WTC11 (cell line): ENCODE measurements around the gene SCYGR3. TPM values are rescaled to one million over a fixed set of nuclear protein-coding genes. Genes with fewer than 3 reads are reported as not detected.

Experiments
- ATAC-seq: fragments of 200-7000 bp; cut with Tn5 transposase; 2 replicates; pipeline ENCODE4 v1.10.0; 2021; ENCODE audit warnings: mild to moderate bottlenecking, moderate library complexity
- CTCF ChIA-PET: fragments of 300-600 bp; sonication (Branson Sonifier 250); formaldehyde crosslinking; loops from one replicate; lab custom pipeline; 2021; ENCODE audit warnings: antibody characterized with exemption; lab: Charles Lee
- POLR2A ChIA-PET: fragments of 350-600 bp; sonication (Branson Sonifier 250); formaldehyde crosslinking; loops from one replicate; lab custom pipeline; 2021; ENCODE audit warnings: antibody characterized with exemption; lab: Charles Lee
- DNase-seq: peaks from one replicate; pipeline ENCODE4 v3.0.0; 2021; ENCODE audit warnings: low spot score
- H3K27ac Mint-ChIP-seq: 2 replicates; pipeline ENCODE4 v1.8.0; 2021; ENCODE audit warnings: mixed read lengths
- H3K27me3 Mint-ChIP-seq: 2 replicates; pipeline ENCODE4 v1.8.0; 2021; ENCODE audit warnings: low read depth, mild to moderate bottlenecking, moderate library complexity, mixed read lengths
- H3K36me3 Mint-ChIP-seq: 2 replicates; pipeline ENCODE4 v1.8.0; 2021; ENCODE audit warnings: mixed read lengths
- H3K4me1 Mint-ChIP-seq: 2 replicates; pipeline ENCODE4 v1.8.0; 2022; ENCODE audit warnings: mixed read lengths
- H3K4me3 Mint-ChIP-seq: 2 replicates; pipeline ENCODE4 v1.8.0; 2021; ENCODE audit warnings: mild to moderate bottlenecking, moderate library complexity, mixed read lengths
- H3K9me3 Mint-ChIP-seq: 2 replicates; pipeline ENCODE4 v1.8.0; 2021; ENCODE audit warnings: mixed read lengths
- ATF1 ChIP-seq: sonication (generic); formaldehyde crosslinking; IDR thresholded peaks from 2 replicates; pipeline ENCODE4 v1.8.1; 2023; ENCODE audit warnings: mild to moderate bottlenecking, moderate library complexity, missing genetic modification reagents
- ETV6 ChIP-seq: sonication (generic); formaldehyde crosslinking; IDR thresholded peaks from 2 replicates; pipeline ENCODE4 v1.8.1; 2022; ENCODE audit warnings: mild to moderate bottlenecking, missing genetic modification reagents
- KAT7 ChIP-seq: sonication (generic); formaldehyde crosslinking; IDR thresholded peaks from 2 replicates; pipeline ENCODE4 v1.8.1; 2023; ENCODE audit warnings: missing genetic modification reagents, mild to moderate bottlenecking, borderline replicate concordance
- NFYB ChIP-seq: sonication (generic); formaldehyde crosslinking; conservative IDR thresholded peaks from 2 replicates; pipeline ENCODE4 v1.8.0; 2022; ENCODE audit warnings: low read depth, missing genetic modification reagents
- NR1H2 ChIP-seq: sonication (generic); formaldehyde crosslinking; IDR thresholded peaks from 2 replicates; pipeline ENCODE4 v1.9.0; 2021; ENCODE audit warnings: mild to moderate bottlenecking, moderate library complexity, missing genetic modification reagents
- RELA ChIP-seq: sonication (generic); formaldehyde crosslinking; IDR thresholded peaks from 2 replicates; pipeline ENCODE4 v1.8.1; 2022; ENCODE audit warnings: missing genetic modification reagents, mild to moderate bottlenecking, borderline replicate concordance
- RORB ChIP-seq: fragments of 250-450 bp; sonication (Bioruptor Pico); IDR thresholded peaks from 2 replicates; pipeline ENCODE4 v1.9.0; 2021; ENCODE audit warnings: mild to moderate bottlenecking
- ZNF138 ChIP-seq: sonication (generic); formaldehyde crosslinking; conservative IDR thresholded peaks from 2 replicates; pipeline ENCODE4 v1.8.1; 2022; ENCODE audit warnings: mild to moderate bottlenecking, moderate library complexity, missing genetic modification reagents
- ZNF232 ChIP-seq: sonication (generic); formaldehyde crosslinking; IDR thresholded peaks from 2 replicates; pipeline ENCODE4 v1.8.0; 2022; ENCODE audit warnings: mild to moderate bottlenecking, missing genetic modification reagents
- total RNA-seq: library from RNA; stranded (reverse); gene quantifications from 3 replicates; pipeline ENCODE4 v1.2.3, GENCODE V29; 2021
- TF ChIP-seq, protein P1 (sequence below): sonication (generic); formaldehyde crosslinking; IDR thresholded peaks from 2 replicates; pipeline ENCODE4 v1.8.0; 2023; ENCODE audit warnings: missing genetic modification reagents, mild to moderate bottlenecking, borderline replicate concordance
- TF ChIP-seq, protein P2 (sequence below): sonication (generic); formaldehyde crosslinking; IDR thresholded peaks from 2 replicates; pipeline ENCODE4 v1.8.1; 2023; ENCODE audit warnings: mild to moderate bottlenecking, missing genetic modification reagents, borderline replicate concordance
- TF ChIP-seq, protein P3 (sequence below): sonication (generic); formaldehyde crosslinking; IDR thresholded peaks from 2 replicates; pipeline ENCODE4 v1.8.0; 2022; ENCODE audit warnings: mild to moderate bottlenecking, missing genetic modification reagents
- TF ChIP-seq, protein P4 (sequence below): sonication (generic); formaldehyde crosslinking; IDR thresholded peaks from 2 replicates; pipeline ENCODE4 v1.8.0; 2023; ENCODE audit warnings: mild to moderate bottlenecking, missing genetic modification reagents
- TF ChIP-seq, protein P5 (sequence below): sonication (generic); formaldehyde crosslinking; IDR thresholded peaks from 2 replicates; pipeline ENCODE4 v1.8.0; 2022; ENCODE audit warnings: mild to moderate bottlenecking, missing genetic modification reagents
- TF ChIP-seq, protein P6 (sequence below): sonication (generic); formaldehyde crosslinking; IDR thresholded peaks from 2 replicates; pipeline ENCODE4 v1.8.1; 2023; ENCODE audit warnings: mild to moderate bottlenecking, missing genetic modification reagents
- TF ChIP-seq, protein P7 (sequence below): fragments of 250-450 bp; sonication (Bioruptor Pico); IDR thresholded peaks from 2 replicates; pipeline ENCODE4 v1.9.0; 2021; ENCODE audit warnings: mild to moderate bottlenecking, borderline replicate concordance

SCYGR3 gene
- total RNA-seq, 1 experiment from 2014 or later = not detected

DNA sequence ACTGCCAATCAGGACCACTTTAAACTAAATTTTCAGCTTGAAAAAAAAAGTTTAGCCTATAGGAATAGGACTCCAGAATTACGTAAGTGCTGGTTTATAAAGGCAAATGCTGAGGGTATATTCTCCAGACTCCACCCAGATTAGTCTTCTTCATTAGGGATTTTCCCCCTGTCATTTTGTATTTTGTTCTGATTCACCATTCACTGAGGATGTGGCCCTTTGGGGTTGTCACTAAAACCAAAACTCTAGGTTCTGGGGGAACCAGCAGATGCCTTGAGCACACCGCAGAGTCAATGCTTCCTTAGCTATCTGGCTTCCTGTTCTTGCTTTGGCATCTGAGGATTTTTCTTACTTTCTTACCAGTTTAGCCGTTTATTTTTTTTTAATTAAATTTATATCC lies 13.1 kb upstream of the SCYGR3 start (continued):
- TF ChIP-seq KAT7 (CRISPR knock-in tag) = no peak
- TF ChIP-seq, protein P1, sequence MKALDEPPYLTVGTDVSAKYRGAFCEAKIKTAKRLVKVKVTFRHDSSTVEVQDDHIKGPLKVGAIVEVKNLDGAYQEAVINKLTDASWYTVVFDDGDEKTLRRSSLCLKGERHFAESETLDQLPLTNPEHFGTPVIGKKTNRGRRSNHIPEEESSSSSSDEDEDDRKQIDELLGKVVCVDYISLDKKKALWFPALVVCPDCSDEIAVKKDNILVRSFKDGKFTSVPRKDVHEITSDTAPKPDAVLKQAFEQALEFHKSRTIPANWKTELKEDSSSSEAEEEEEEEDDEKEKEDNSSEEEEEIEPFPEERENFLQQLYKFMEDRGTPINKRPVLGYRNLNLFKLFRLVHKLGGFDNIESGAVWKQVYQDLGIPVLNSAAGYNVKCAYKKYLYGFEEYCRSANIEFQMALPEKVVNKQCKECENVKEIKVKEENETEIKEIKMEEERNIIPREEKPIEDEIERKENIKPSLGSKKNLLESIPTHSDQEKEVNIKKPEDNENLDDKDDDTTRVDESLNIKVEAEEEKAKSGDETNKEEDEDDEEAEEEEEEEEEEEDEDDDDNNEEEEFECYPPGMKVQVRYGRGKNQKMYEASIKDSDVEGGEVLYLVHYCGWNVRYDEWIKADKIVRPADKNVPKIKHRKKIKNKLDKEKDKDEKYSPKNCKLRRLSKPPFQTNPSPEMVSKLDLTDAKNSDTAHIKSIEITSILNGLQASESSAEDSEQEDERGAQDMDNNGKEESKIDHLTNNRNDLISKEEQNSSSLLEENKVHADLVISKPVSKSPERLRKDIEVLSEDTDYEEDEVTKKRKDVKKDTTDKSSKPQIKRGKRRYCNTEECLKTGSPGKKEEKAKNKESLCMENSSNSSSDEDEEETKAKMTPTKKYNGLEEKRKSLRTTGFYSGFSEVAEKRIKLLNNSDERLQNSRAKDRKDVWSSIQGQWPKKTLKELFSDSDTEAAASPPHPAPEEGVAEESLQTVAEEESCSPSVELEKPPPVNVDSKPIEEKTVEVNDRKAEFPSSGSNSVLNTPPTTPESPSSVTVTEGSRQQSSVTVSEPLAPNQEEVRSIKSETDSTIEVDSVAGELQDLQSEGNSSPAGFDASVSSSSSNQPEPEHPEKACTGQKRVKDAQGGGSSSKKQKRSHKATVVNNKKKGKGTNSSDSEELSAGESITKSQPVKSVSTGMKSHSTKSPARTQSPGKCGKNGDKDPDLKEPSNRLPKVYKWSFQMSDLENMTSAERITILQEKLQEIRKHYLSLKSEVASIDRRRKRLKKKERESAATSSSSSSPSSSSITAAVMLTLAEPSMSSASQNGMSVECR = no peak

DNA sequence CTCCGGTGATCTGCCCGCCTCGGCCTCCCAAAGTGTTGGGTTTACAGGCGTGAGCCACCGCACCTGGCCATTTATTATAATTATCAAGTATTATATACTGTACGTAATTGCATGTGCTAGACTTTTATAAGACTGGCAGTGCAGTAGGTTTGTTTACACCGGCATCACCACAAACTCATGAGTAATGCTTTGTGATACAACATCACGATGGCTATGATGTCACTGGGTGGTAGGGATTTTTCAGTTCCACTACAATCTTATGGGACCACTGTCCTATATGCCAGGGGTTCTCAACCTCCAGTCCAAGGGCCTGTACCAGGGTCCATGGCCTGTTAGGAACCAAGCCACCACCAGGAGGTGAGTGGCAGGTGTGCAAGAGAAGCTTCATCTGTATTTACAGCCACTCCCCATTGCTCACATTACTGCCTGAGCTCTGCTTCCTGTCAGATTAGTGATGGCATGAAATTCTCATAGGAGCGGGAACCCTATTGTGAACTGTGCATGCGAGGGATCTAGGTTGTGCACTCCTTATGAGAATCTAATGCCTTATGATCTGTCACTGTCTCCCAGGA lies 12.0 kb upstream of the SCYGR3 start:
- peaks cover 3% of the 10 kb centered on the region for H3K9me3 Mint-ChIP-seq
- no peaks in the 10 kb centered on the region for H3K27me3 Mint-ChIP-seq
- H3K36me3 Mint-ChIP-seq = no peaks in the 10 kb centered on the region

More for the DNA sequence above, 12.0 kb upstream of the SCYGR3 start:
- ChIA-PET CTCF (no interaction called here), POLR2A (interaction anchor here (0.5 kb wide), 1 partner anchor 12 kb away, joined by 9 read pairs; no protein-coding TSS in a partner anchor)
- no peak for ATAC-seq
- no peak overlapping the region for H3K27ac Mint-ChIP-seq
- H3K4me3 Mint-ChIP-seq = no peak overlapping the region
- H3K4me1 Mint-ChIP-seq = no peaks in the 10 kb centered on the region
- TF ChIP-seq, protein P2, sequence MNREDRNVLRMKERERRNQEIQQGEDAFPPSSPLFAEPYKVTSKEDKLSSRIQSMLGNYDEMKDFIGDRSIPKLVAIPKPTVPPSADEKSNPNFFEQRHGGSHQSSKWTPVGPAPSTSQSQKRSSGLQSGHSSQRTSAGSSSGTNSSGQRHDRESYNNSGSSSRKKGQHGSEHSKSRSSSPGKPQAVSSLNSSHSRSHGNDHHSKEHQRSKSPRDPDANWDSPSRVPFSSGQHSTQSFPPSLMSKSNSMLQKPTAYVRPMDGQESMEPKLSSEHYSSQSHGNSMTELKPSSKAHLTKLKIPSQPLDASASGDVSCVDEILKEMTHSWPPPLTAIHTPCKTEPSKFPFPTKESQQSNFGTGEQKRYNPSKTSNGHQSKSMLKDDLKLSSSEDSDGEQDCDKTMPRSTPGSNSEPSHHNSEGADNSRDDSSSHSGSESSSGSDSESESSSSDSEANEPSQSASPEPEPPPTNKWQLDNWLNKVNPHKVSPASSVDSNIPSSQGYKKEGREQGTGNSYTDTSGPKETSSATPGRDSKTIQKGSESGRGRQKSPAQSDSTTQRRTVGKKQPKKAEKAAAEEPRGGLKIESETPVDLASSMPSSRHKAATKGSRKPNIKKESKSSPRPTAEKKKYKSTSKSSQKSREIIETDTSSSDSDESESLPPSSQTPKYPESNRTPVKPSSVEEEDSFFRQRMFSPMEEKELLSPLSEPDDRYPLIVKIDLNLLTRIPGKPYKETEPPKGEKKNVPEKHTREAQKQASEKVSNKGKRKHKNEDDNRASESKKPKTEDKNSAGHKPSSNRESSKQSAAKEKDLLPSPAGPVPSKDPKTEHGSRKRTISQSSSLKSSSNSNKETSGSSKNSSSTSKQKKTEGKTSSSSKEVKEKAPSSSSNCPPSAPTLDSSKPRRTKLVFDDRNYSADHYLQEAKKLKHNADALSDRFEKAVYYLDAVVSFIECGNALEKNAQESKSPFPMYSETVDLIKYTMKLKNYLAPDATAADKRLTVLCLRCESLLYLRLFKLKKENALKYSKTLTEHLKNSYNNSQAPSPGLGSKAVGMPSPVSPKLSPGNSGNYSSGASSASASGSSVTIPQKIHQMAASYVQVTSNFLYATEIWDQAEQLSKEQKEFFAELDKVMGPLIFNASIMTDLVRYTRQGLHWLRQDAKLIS (CRISPR knock-in tag) = no peak
- TF ChIP-seq ETV6 (CRISPR knock-in tag) (no peak), ZNF138 (CRISPR knock-in tag) (no peak), NR1H2 (no peak), ATF1 (CRISPR knock-in tag) (no peak), ZNF232 (CRISPR knock-in tag) (no peak), RORB (CRISPR knock-in tag) (no peak), NFYB (CRISPR knock-in tag) (no peak), RELA (no peak)
- TF ChIP-seq, protein P3, sequence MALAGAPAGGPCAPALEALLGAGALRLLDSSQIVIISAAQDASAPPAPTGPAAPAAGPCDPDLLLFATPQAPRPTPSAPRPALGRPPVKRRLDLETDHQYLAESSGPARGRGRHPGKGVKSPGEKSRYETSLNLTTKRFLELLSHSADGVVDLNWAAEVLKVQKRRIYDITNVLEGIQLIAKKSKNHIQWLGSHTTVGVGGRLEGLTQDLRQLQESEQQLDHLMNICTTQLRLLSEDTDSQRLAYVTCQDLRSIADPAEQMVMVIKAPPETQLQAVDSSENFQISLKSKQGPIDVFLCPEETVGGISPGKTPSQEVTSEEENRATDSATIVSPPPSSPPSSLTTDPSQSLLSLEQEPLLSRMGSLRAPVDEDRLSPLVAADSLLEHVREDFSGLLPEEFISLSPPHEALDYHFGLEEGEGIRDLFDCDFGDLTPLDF (CRISPR knock-in tag) = no peak
- TF ChIP-seq, protein P4, sequence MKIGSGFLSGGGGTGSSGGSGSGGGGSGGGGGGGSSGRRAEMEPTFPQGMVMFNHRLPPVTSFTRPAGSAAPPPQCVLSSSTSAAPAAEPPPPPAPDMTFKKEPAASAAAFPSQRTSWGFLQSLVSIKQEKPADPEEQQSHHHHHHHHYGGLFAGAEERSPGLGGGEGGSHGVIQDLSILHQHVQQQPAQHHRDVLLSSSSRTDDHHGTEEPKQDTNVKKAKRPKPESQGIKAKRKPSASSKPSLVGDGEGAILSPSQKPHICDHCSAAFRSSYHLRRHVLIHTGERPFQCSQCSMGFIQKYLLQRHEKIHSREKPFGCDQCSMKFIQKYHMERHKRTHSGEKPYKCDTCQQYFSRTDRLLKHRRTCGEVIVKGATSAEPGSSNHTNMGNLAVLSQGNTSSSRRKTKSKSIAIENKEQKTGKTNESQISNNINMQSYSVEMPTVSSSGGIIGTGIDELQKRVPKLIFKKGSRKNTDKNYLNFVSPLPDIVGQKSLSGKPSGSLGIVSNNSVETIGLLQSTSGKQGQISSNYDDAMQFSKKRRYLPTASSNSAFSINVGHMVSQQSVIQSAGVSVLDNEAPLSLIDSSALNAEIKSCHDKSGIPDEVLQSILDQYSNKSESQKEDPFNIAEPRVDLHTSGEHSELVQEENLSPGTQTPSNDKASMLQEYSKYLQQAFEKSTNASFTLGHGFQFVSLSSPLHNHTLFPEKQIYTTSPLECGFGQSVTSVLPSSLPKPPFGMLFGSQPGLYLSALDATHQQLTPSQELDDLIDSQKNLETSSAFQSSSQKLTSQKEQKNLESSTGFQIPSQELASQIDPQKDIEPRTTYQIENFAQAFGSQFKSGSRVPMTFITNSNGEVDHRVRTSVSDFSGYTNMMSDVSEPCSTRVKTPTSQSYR (CRISPR knock-in tag) = no peak
- TF ChIP-seq, protein P5, sequence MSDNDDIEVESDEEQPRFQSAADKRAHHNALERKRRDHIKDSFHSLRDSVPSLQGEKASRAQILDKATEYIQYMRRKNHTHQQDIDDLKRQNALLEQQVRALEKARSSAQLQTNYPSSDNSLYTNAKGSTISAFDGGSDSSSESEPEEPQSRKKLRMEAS (CRISPR knock-in tag) = no peak
- TF ChIP-seq, protein P6, sequence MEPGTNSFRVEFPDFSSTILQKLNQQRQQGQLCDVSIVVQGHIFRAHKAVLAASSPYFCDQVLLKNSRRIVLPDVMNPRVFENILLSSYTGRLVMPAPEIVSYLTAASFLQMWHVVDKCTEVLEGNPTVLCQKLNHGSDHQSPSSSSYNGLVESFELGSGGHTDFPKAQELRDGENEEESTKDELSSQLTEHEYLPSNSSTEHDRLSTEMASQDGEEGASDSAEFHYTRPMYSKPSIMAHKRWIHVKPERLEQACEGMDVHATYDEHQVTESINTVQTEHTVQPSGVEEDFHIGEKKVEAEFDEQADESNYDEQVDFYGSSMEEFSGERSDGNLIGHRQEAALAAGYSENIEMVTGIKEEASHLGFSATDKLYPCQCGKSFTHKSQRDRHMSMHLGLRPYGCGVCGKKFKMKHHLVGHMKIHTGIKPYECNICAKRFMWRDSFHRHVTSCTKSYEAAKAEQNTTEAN (CRISPR knock-in tag) = no peak
- TF ChIP-seq, protein P7, sequence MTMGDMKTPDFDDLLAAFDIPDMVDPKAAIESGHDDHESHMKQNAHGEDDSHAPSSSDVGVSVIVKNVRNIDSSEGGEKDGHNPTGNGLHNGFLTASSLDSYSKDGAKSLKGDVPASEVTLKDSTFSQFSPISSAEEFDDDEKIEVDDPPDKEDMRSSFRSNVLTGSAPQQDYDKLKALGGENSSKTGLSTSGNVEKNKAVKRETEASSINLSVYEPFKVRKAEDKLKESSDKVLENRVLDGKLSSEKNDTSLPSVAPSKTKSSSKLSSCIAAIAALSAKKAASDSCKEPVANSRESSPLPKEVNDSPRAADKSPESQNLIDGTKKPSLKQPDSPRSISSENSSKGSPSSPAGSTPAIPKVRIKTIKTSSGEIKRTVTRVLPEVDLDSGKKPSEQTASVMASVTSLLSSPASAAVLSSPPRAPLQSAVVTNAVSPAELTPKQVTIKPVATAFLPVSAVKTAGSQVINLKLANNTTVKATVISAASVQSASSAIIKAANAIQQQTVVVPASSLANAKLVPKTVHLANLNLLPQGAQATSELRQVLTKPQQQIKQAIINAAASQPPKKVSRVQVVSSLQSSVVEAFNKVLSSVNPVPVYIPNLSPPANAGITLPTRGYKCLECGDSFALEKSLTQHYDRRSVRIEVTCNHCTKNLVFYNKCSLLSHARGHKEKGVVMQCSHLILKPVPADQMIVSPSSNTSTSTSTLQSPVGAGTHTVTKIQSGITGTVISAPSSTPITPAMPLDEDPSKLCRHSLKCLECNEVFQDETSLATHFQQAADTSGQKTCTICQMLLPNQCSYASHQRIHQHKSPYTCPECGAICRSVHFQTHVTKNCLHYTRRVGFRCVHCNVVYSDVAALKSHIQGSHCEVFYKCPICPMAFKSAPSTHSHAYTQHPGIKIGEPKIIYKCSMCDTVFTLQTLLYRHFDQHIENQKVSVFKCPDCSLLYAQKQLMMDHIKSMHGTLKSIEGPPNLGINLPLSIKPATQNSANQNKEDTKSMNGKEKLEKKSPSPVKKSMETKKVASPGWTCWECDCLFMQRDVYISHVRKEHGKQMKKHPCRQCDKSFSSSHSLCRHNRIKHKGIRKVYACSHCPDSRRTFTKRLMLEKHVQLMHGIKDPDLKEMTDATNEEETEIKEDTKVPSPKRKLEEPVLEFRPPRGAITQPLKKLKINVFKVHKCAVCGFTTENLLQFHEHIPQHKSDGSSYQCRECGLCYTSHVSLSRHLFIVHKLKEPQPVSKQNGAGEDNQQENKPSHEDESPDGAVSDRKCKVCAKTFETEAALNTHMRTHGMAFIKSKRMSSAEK (CRISPR knock-in tag) = no peak
- DNase-seq = no peak
